ENCODE measurements around the gene DSG2.
"Not testable (repeated sequence)": the region's sequence is repeated elsewhere in the genome, so short reads cannot be mapped to it uniquely, and the experiment has no call there.

Gene DSG2

GRCh38 chr18:31497836-31498573 is at the start of gene DSG2:
DSG2 (plus strand) TSS chr18:31498177; CDS start chr18:31498252, 75 bp downstream.
- no peak for DNase-seq

GRCh38 chr18:31450409-31450808 is 47.6 kb upstream of the DSG2 start:
- no peak for DNase-seq

GRCh38 chr18:31451625-31452024 is 46.4 kb upstream of the DSG2 start:
- DNase-seq: no peak

- DNase-seq: no peak
Measured at GRCh38 chr18:31454066-31454708, 43.8 kb upstream of the DSG2 start.

- DNase-seq: no peak
Measured at GRCh38 chr18:31469629-31470028, 28.3 kb upstream of the DSG2 start.

- no peak for DNase-seq
Measured at GRCh38 chr18:31478688-31479087, 19.3 kb upstream of the DSG2 start.

- no peak for DNase-seq
Measured at GRCh38 chr18:31482051-31482450, 15.9 kb upstream of the DSG2 start.

- DNase-seq: no peak
Measured at GRCh38 chr18:31483396-31483795, 14.6 kb upstream of the DSG2 start.

GRCh38 chr18:31484461-31484860 is 13.5 kb upstream of the DSG2 start:
- no peak for DNase-seq

GRCh38 chr18:31486165-31486564 is 11.8 kb upstream of the DSG2 start:
- DNase-seq: no peak

- no peak for DNase-seq
Measured at GRCh38 chr18:31487246-31488015, 10.5 kb upstream of the DSG2 start.

- DNase-seq: no peak
Measured at GRCh38 chr18:31489311-31489710, 8.7 kb upstream of the DSG2 start.

GRCh38 chr18:31490387-31490786 is 7.6 kb upstream of the DSG2 start:
- DNase-seq: no peak

- no peak for DNase-seq
Measured at GRCh38 chr18:31490833-31491232, 7.1 kb upstream of the DSG2 start.

- no peak for DNase-seq
Measured at GRCh38 chr18:31491586-31491985, 6.4 kb upstream of the DSG2 start.

GRCh38 chr18:31492671-31493070 is 5.3 kb upstream of the DSG2 start:
- no peak for DNase-seq

GRCh38 chr18:31493171-31493570 is 4.8 kb upstream of the DSG2 start:
- no peak for DNase-seq

- no peak for DNase-seq
Measured at GRCh38 chr18:31493941-31494340, 4.0 kb upstream of the DSG2 start.

GRCh38 chr18:31494705-31495244 is 3.2 kb upstream of the DSG2 start:
- not testable (repeated sequence) for DNase-seq

- DNase-seq: no peak
Measured at GRCh38 chr18:31497404-31497835, 557 bp upstream of the DSG2 start.

GRCh38 chr18:31498574-31499524 is 872 bp downstream of the DSG2 start:
- DNase-seq: no peak

GRCh38 chr18:31500051-31500688 is 2.2 kb downstream of the DSG2 start:
- no peak for DNase-seq
